Right atrium auricular region (tissue), 2 donors: Measurements from ENCODE around the gene RHOV. TPM values are rescaled to one million over a fixed set of nuclear protein-coding genes. Genes with fewer than 3 reads are reported as not detected.

Experiments
- DNase-seq: peaks from one replicate; pipeline ENCODE4 v3.0.0-alpha.2; 2019; ENCODE audit warnings: low spot score
- H3K27ac ChIP-seq, 2 donors: fragments of 200-600 bp; sonication (generic); 1 replicate in 1 of 2; 2 replicates in 1 of 2; pipeline ENCODE4 v1.5.1; 2016 to 2019
- H3K27me3 ChIP-seq, 2 donors: fragments of 200-600 bp; sonication (generic); one replicate each; pipeline versions ENCODE4 v1.5.1 to v1.6.0; 2017 to 2019
- H3K36me3 ChIP-seq: fragments of 200-600 bp; sonication (generic); one replicate; pipeline ENCODE4 v1.5.1; 2016
- H3K4me1 ChIP-seq, 2 donors: fragments of 200-600 bp; sonication (generic); one replicate each; pipeline versions ENCODE4 v1.5.1 to v1.6.0; 2017 to 2019
- H3K4me3 ChIP-seq, 2 donors: fragments of 200-600 bp; sonication (generic); 1 replicate in 1 of 2; 2 replicates in 1 of 2; pipeline ENCODE4 v1.5.1; 2017 to 2019; ENCODE audit warnings: mild to moderate bottlenecking in 1 of 2, moderate library complexity in 1 of 2
- H3K9me3 ChIP-seq, 2 donors: fragments of 200-600 bp; sonication (generic); one replicate each; pipeline ENCODE4 v1.5.1; 2019
- total RNA-seq, 2 donors: library from RNA; depleted of rRNA; stranded (reverse); fragments of >200 nt; gene quantifications; one replicate each; pipeline ENCODE4 v1.1.0, GENCODE V29; 2016
- TF ChIP-seq, protein P1 (sequence below), 2 donors: fragments of 200-600 bp; sonication (generic); IDR thresholded peaks; one replicate each; pipeline ENCODE4 v1.5.1; 2019; ENCODE audit warnings: antibody characterized with exemption in 2 of 2

RHOV gene, protein sequence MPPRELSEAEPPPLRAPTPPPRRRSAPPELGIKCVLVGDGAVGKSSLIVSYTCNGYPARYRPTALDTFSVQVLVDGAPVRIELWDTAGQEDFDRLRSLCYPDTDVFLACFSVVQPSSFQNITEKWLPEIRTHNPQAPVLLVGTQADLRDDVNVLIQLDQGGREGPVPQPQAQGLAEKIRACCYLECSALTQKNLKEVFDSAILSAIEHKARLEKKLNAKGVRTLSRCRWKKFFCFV
- not detected for total RNA-seq

DNA sequence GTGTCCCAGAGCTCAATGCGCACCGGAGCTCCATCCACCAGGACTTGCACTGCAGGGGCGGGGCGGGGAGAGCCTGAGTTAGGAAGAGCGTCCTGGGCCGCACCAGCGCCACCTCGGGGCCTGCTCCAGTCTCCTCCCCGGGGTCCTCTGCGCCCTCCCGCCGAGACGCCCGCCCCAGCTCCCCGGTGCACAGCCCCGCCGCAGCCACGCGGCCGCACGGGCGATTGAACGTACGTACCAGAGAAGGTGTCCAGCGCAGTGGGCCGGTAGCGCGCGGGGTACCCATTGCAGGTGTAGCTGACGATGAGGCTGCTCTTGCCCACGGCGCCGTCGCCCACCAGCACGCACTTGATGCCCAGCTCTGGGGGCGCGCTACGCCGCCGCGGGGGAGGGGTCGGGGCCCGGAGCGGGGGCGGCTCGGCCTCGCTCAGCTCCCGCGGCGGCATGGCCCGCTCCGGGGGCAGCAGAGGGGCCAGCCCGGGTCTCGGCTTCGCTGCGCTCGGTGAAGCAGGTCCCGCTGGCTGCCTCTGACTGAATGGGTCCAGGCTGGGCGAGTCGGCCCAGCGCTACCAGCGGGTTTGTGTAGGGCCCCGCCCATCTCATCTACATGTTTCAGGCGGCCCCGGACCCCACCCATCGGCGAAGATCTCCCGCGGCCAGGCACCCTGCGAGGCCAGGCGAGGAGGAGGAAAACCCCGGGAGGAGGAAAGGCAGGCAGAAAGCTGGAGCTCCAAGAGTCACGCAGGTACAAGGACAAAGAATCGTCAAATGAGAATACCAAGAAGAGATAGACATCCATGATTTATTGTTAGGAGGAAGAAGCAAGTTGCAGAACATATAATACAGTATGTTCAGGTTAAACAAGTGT lies at the start of gene RHOV:
RHOV (minus strand) TSS at position 541 of the 868 bp plus-strand sequence; CDS start at position 446, 95 bp downstream.
- Histone ChIP-seq H3K4me1 (peaks cover 0 to 9% of the 10 kb centered on the region in 2 donors), H3K27me3 (no peaks in the 10 kb centered on the region), H3K9me3 (no peaks in the 10 kb centered on the region), H3K4me3 (peak within 1 kb of the TSS; percentile 38 to 64), H3K36me3 (no peaks in the 10 kb centered on the region), H3K27ac (no peak within 1 kb of the TSS)
- TF ChIP-seq, protein P1, sequence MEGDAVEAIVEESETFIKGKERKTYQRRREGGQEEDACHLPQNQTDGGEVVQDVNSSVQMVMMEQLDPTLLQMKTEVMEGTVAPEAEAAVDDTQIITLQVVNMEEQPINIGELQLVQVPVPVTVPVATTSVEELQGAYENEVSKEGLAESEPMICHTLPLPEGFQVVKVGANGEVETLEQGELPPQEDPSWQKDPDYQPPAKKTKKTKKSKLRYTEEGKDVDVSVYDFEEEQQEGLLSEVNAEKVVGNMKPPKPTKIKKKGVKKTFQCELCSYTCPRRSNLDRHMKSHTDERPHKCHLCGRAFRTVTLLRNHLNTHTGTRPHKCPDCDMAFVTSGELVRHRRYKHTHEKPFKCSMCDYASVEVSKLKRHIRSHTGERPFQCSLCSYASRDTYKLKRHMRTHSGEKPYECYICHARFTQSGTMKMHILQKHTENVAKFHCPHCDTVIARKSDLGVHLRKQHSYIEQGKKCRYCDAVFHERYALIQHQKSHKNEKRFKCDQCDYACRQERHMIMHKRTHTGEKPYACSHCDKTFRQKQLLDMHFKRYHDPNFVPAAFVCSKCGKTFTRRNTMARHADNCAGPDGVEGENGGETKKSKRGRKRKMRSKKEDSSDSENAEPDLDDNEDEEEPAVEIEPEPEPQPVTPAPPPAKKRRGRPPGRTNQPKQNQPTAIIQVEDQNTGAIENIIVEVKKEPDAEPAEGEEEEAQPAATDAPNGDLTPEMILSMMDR (IDR thresholded peaks at IDR 0.05), result peak in 1 of 2 donors; percentile 35
- DNase-seq, result no peak

- H3K4me1 ChIP-seq, result peaks cover 0 to 32% of the 10 kb centered on the region in 2 donors
- TF ChIP-seq, protein P1 (IDR thresholded peaks at IDR 0.05), result no peak
Observed at GRCh38 chr15:40923551-40923950, 49.5 kb upstream of the RHOV start.

DNA sequence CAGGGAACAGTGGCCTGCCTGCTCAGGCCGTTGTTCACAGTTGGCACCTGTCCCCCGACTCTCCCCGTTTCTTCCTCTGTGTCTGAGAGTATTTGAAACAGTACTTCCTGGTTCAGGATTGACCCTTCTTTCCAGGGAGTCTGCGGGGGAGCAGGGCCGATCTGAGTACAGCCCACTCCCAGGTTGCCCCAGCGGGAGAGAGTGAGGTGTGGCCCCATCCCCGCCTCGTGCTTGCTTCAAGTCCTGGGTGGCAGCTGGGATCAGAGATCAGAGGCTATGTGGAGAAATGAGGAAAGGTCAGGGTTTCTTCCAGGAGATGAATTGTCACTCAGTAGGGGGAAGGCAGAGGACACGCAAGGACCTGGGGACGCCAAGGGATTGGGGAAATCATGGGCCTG lies 48.6 kb upstream of the RHOV start:
- DNase-seq, result no peak
- peaks cover 0 to 3% of the 10 kb centered on the region in 2 donors for H3K27me3 ChIP-seq
- TF ChIP-seq, protein P1 (IDR thresholded peaks at IDR 0.05), result no peak

More at GRCh38 chr15:40923551-40923950, 49.5 kb upstream of the RHOV start:
- Histone ChIP-seq H3K27ac (no peak overlapping the region), H3K36me3 (no peaks in the 10 kb centered on the region), H3K4me3 (no peak overlapping the region), H3K27me3 (peaks cover 5 to 12% of the 10 kb centered on the region in 2 donors), H3K9me3 (no peaks in the 10 kb centered on the region)
- DNase-seq, result no peak

DNA sequence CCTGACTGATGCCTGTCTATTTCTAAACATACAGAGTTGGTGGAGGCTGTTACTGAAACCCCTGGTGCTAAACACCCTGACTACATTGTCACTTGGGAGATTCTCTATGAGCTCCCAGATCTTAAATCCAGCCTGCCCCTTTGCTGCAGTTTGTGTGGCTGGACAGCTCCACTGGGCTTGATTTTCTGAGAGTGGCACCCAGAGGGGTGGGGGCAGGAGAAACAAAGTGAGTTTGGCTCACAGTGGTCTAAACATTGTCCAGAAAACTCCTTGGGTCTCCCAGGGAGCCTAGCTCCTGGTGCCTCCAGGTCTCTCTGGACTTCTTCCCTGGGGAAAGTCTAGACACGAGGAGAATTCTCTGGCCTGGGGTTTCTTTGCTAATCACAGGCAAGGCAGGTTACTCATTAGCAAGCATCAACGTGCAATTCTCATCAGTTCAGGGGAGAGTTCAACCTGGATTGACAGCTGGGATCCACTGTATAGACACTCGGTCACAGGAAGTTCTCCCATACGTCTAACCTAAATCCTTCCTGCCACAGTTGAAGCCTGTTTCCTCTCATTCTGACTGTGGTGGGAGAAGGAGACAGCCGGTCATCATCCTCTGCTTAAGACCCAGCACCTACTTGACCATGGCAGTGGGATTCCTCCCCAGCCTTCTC lies 48.0 kb upstream of the RHOV start:
- Histone ChIP-seq H3K27ac (no peak overlapping the region), H3K27me3 (no peaks in the 10 kb centered on the region), H3K9me3 (no peaks in the 10 kb centered on the region), H3K36me3 (no peaks in the 10 kb centered on the region), H3K4me3 (no peak overlapping the region), H3K4me1 (peaks cover 0 to 18% of the 10 kb centered on the region in 2 donors)
- TF ChIP-seq, protein P1 (IDR thresholded peaks at IDR 0.05), result no peak
- DNase-seq, result no peak

More for the DNA sequence above, 48.6 kb upstream of the RHOV start:
- Histone ChIP-seq H3K9me3 (no peaks in the 10 kb centered on the region), H3K4me3 (no peak overlapping the region), H3K27ac (no peak overlapping the region), H3K36me3 (no peaks in the 10 kb centered on the region), H3K4me1 (peaks cover 0 to 23% of the 10 kb centered on the region in 2 donors)

- Histone ChIP-seq H3K4me3 (peak overlapping the region in 1 of 2 donors; percentile 3), H3K36me3 (no peaks in the 10 kb centered on the region), H3K27me3 (no peaks in the 10 kb centered on the region), H3K4me1 (peaks cover 0 to 3% of the 10 kb centered on the region in 2 donors), H3K9me3 (no peaks in the 10 kb centered on the region), H3K27ac (peak overlapping the region; percentile 33 to 61)
- DNase-seq, result no peak
- TF ChIP-seq, protein P1 (IDR thresholded peaks at IDR 0.05), result no peak
Observed at GRCh38 chr15:40918799-40919392, 44.9 kb upstream of the RHOV start.
